ENCODE measurements around the gene EFR3B.
A peak's percentile ranks its signal among the peaks of the same experiment; 100 is the strongest.
"Not testable (repeated sequence)": the region's sequence is repeated elsewhere in the genome, so short reads cannot be mapped to it uniquely, and the experiment has no call there.

EFR3B gene

DNA sequence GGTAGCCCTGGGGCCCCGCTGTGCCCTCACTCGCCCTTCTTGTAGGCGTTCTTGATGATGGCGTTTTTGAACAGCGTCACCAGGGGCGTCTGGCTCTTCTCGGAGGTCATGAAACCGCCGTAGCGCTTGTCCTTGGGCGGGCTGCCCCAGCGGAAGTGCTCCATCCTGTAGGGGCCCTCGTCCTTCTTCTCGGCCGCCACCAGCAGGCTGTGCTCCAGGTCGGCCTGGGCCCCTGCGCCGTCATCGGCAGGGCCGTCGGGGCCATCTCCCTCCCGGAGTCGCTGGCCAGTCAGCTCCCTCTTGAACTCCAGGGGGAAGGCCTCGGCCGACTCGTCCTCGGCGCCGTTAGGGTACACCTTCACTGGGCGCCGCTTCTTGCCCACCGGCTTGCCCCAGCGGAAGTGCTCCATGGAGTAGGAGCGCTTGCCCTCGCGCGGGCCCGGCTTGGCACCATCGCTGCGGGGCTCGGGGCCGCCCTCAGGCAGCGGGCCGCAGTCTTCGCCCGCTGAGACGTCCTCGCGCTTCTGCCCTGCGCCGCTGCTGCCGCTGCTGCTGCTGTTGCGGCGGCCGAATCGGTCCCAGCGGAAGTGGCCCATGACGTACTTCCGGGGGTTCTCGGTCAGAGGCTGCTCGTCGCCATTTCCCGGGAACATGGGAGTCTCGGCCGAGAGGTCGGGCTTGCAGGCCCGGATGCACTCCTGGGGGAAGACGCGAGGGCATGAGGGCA, 119.3 kb downstream of the EFR3B start:
- TF ChIP-seq, protein P1, sequence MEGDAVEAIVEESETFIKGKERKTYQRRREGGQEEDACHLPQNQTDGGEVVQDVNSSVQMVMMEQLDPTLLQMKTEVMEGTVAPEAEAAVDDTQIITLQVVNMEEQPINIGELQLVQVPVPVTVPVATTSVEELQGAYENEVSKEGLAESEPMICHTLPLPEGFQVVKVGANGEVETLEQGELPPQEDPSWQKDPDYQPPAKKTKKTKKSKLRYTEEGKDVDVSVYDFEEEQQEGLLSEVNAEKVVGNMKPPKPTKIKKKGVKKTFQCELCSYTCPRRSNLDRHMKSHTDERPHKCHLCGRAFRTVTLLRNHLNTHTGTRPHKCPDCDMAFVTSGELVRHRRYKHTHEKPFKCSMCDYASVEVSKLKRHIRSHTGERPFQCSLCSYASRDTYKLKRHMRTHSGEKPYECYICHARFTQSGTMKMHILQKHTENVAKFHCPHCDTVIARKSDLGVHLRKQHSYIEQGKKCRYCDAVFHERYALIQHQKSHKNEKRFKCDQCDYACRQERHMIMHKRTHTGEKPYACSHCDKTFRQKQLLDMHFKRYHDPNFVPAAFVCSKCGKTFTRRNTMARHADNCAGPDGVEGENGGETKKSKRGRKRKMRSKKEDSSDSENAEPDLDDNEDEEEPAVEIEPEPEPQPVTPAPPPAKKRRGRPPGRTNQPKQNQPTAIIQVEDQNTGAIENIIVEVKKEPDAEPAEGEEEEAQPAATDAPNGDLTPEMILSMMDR (IDR thresholded peaks at IDR 0.05), result no peak
- Histone ChIP-seq H3K9ac (no peak overlapping the region), H3K9me3 (ENCODE audit: control insufficient read depth, low read length) (no peaks in the 10 kb centered on the region), H3K4me2 (ENCODE audit: low read length) (no peak overlapping the region), H3K36me3 (ENCODE audit: control insufficient read depth, insufficient read depth, low read length) (no peaks in the 10 kb centered on the region), H3K27me3 (ENCODE audit: control insufficient read depth, insufficient read depth, low read length) (no peaks in the 10 kb centered on the region), H3K4me3 (ENCODE audit: low read depth, low read length) (no peak overlapping the region), H3K4me1 (no peaks in the 10 kb centered on the region), H2AFZ (peak overlapping the region; percentile 33), H3K79me2 (no peaks in the 10 kb centered on the region), H3K27ac (no peak overlapping the region)

DNA sequence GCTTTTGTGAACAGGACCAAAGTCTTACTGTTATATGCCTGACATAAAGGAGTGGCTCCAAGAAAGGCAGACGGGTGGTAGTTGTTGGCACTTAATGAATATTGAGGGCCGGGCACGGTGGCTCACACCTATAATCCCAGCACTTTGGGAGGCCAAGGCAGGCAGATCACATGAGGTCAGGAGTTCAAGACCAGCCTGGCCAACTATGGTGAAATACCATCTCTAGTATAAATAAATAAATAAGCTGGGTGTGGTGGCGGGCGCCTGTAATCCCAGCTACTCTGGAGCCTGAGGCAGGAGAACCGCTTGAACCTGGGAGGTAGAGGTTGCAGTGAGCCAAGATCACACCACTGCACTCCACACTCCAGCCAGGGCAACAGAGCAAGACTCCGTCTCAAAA, 120.2 kb downstream of the EFR3B start:
- H3K27ac ChIP-seq; H2AFZ ChIP-seq; H3K36me3 ChIP-seq (ENCODE audit: control insufficient read depth, insufficient read depth, low read length); H3K4me3 ChIP-seq (ENCODE audit: low read depth, low read length); H3K27me3 ChIP-seq (ENCODE audit: control insufficient read depth, insufficient read depth, low read length); H3K9me3 ChIP-seq (ENCODE audit: control insufficient read depth, low read length); H3K4me2 ChIP-seq (ENCODE audit: low read length); H3K79me2 ChIP-seq; H3K9ac ChIP-seq; H3K4me1 ChIP-seq: not testable (repeated sequence)

DNA sequence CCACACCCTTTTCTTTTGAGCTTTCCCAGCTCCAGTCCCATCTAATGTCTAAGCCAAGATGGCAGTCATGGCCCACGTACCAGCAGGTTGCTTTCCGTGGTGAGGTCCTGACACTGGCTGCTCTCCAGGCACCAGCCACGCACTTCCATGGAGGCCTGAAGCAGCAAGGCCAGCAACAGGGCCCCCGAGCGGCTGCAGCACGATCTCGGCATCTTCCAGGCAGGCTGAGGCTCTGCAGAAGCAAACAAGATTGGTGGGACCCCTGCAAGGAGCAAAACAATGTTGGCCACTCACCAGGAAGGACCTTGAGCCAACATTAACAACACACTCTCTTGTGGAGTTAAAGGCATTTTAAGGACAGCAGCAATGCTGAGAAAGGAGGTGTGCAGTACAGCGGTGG, 122.7 kb downstream of the EFR3B start:
- Histone ChIP-seq H3K27ac (no peak overlapping the region), H3K4me3 (ENCODE audit: low read depth, low read length) (no peak overlapping the region), H3K79me2 (no peaks in the 10 kb centered on the region), H3K9me3 (ENCODE audit: control insufficient read depth, low read length) (no peaks in the 10 kb centered on the region), H3K9ac (no peak overlapping the region), H3K4me1 (no peaks in the 10 kb centered on the region), H3K4me2 (ENCODE audit: low read length) (no peak overlapping the region), H2AFZ (no peak overlapping the region), H3K27me3 (ENCODE audit: control insufficient read depth, insufficient read depth, low read length) (peaks cover 3% of the 10 kb centered on the region), H3K36me3 (ENCODE audit: control insufficient read depth, insufficient read depth, low read length) (no peaks in the 10 kb centered on the region)
- TF ChIP-seq, protein P1 (IDR thresholded peaks at IDR 0.05), result no peak

DNA sequence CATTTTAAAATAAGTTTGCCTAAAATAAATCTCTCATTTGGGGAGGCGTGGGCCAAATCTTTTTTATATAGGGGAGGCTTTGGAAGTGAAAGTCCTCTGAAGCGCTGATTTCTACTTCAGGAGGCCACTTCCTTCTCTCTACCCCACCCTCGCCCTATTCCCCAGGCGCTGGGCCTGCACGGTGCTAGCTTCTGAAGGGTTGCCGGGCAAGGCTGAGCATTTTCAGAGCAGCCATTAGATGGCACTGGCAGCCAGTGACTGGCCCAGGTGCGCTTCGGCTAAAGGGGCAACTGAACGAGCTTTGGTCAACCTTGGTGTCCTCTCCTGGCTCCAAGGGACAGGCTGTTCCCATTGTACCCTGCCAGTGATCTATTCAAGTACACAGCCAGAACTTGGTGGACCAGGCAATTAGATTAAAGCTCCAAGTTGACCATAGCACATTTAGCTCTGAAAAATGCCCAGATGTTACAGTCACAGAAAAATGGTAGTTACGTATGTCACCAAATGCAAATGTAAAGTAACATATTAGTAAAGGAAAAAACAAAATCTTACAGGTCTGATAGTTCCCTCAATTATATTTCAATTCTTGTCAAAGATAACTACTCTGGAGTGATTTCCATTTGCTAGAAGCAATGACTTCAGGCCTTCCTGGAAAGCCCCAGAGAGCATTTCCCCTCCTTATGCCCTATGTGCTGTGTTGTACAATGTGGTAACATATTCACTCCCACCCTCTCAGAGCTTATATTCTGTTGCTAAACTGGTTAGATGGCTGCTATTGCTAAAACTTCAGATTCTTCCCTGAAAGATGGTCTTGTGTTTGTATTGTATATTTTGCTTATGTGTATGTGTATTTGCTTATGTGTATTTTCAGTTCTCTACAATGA, 124.4 kb downstream of the EFR3B start:
- H3K27me3 ChIP-seq (ENCODE audit: control insufficient read depth, insufficient read depth, low read length), result peaks cover 3% of the 10 kb centered on the region
- TF ChIP-seq, protein P1 (IDR thresholded peaks at IDR 0.05), result no peak
- no peak overlapping the region for H3K4me2 ChIP-seq (ENCODE audit: low read length)
- H3K36me3 ChIP-seq (ENCODE audit: control insufficient read depth, insufficient read depth, low read length), result no peaks in the 10 kb centered on the region
- H3K9me3 ChIP-seq (ENCODE audit: control insufficient read depth, low read length), result no peaks in the 10 kb centered on the region
- H3K4me3 ChIP-seq (ENCODE audit: low read depth, low read length), result no peak overlapping the region
- H3K4me1 ChIP-seq, result no peaks in the 10 kb centered on the region
- H3K27ac ChIP-seq, result no peak overlapping the region
- no peak overlapping the region for H3K9ac ChIP-seq
- no peaks in the 10 kb centered on the region for H3K79me2 ChIP-seq
- H2AFZ ChIP-seq, result no peak overlapping the region

DNA sequence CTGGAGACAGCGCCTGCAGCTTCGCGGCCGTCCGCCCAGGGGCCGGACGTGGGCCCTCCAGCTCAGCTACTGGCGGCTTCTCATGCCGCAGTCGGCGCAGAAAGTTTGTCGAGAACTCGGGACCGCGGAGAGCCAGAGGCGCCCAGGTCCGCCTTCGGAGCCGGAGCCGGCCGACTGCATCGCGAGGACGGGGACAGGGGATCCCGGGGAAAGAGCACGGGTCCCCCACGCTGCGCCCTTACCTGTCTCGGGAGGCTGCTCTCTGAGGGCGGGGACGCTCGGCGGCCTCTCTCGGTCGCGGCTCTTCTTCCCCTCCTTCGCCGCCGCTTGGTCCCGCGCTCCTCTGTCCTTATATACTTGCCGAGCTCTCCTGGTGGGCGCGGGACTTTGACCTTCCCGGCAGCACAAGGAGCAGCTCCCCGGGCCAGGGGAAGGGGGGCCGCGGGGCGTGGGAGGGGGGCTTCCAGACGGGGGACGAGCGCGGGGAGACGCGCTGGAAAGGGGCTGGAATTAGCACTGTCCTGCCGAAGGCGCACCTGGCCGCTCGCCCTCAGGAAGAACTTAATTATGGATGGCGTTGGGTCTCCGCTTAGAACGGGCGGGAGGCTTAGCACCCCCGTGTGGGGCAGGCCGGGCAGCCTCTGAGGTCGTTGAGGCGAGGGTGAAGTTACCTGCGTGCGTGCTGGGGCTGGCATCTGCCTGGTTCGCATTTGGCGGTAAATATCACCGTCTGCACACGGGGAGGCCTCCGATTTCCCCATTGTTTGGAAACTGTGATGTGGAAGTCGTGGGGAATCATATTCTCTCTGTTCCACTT, 126.6 kb downstream of the EFR3B start, which contains the start of gene POMC:
POMC (minus strand) TSS at position 325 of the 817 bp plus-strand sequence. CDS start 3,808 bp downstream, outside the sequence.
- Histone ChIP-seq H3K36me3 (ENCODE audit: control insufficient read depth, insufficient read depth, low read length) (no peaks in the 10 kb centered on the region), H3K4me3 (ENCODE audit: low read depth, low read length) (peak within 1 kb of the TSS; percentile 40), H3K27me3 (ENCODE audit: control insufficient read depth, insufficient read depth, low read length) (peaks cover 3% of the 10 kb centered on the region), H2AFZ (peak within 1 kb of the TSS; percentile 87), H3K4me2 (ENCODE audit: low read length) (peak within 1 kb of the TSS; percentile 89), H3K4me1 (no peaks in the 10 kb centered on the region), H3K27ac (no peak within 1 kb of the TSS), H3K79me2 (no peaks in the 10 kb centered on the region), H3K9ac (no peak within 1 kb of the TSS), H3K9me3 (ENCODE audit: control insufficient read depth, low read length) (no peaks in the 10 kb centered on the region)
- TF ChIP-seq, protein P1 (IDR thresholded peaks at IDR 0.05), result no peak

All from parathyroid adenoma (tissue), 2 donors.